Measurements from ENCODE around the gene MASP2. TPM values are rescaled to one million over a fixed set of nuclear protein-coding genes. Genes with fewer than 3 reads are reported as not detected.

Gene MASP2
- total and polyA plus RNA-seq, 4 donors = 0.05 TPM; not detected in 3

GRCh38 chr1:10978719-10979118, 68.3 kb downstream of the MASP2 start:
- no peak overlapping the region for H3K27ac ChIP-seq (ENCODE audit: low read depth in 1 of 2, low read length in 2 of 2)
- WGBS, 2 donors = 69 to 78% methylated on average over 4 of the region's 4 CpGs
- no peaks in the 10 kb centered on the region for H3K27me3 ChIP-seq (ENCODE audit: control insufficient read depth in 1 of 2, insufficient read depth in 2 of 2, low read length in 1 of 2)
- DNase-seq = no peak
- no peaks in the 10 kb centered on the region for H3K4me1 ChIP-seq (ENCODE audit: control insufficient read depth in 1 of 2, insufficient read depth in 2 of 2, low read length in 2 of 2)
- H3K4me3 ChIP-seq (ENCODE audit: low read length in 2 of 2) = no peak overlapping the region
- no peaks in the 10 kb centered on the region for H3K36me3 ChIP-seq (ENCODE audit: control insufficient read depth in 1 of 2, insufficient read depth in 2 of 2, low read length in 1 of 2)
- intact Hi-C loops (cut with DNase I) = no loop called here
- ATAC-seq (ENCODE audit: low FRiP score) = no peak
- H3K9me3 ChIP-seq (ENCODE audit: control insufficient read depth, low read length) = no peaks in the 10 kb centered on the region

Other genes starting within 250 kb of the MASP2 start
- 100 to 1,000 TPM; 124 to 128 TPM for gene TARDBP, start 34.6 kb downstream of the MASP2 start, total RNA-seq
- gene TARDBP, start 34.6 kb downstream of the MASP2 start, polyA plus RNA-seq = 100 to 1,000 TPM; 126 to 131 TPM
- gene SRM, start 12.8 kb upstream of the MASP2 start, total RNA-seq = 10 to 100 TPM; 48.9 to 71.2 TPM
- gene SRM, start 12.8 kb upstream of the MASP2 start, polyA plus RNA-seq = 10 to 100 TPM; 67.5 to 88.7 TPM
- 10 to 100 TPM; 45.3 to 53.8 TPM for gene EXOSC10, start 52.6 kb upstream of the MASP2 start, total RNA-seq
- 10 to 100 TPM; 16.9 to 90.5 TPM for gene EXOSC10, start 52.6 kb upstream of the MASP2 start, polyA plus RNA-seq
- gene ANGPTL7, start 142.1 kb upstream of the MASP2 start, total RNA-seq = 10 to 100 TPM in 1 of 2 donors, 1 to 10 TPM in 1; 7.1 to 19.1 TPM
- gene ANGPTL7, start 142.1 kb upstream of the MASP2 start, polyA plus RNA-seq = 10 to 100 TPM in 1 of 2 donors, not detected in 1; 10.8 TPM
- 10 to 100 TPM; 29.8 to 31.8 TPM for gene MTOR, start 215.3 kb upstream of the MASP2 start, total RNA-seq
- gene MTOR, start 215.3 kb upstream of the MASP2 start, polyA plus RNA-seq = 10 to 100 TPM in 1 of 2 donors, 1 to 10 TPM in 1; 7.5 to 15.9 TPM
- gene UBIAD1, start 226.0 kb upstream of the MASP2 start, total RNA-seq = 1 to 10 TPM; 8.9 to 10.0 TPM
- 1 to 10 TPM; 4.6 to 8.5 TPM for gene UBIAD1, start 226.0 kb upstream of the MASP2 start, polyA plus RNA-seq